Smooth muscle cell (in vitro differentiated cells): Measurements from ENCODE around the gene FRY. TPM values are rescaled to one million over a fixed set of nuclear protein-coding genes. Genes with fewer than 3 reads are reported as not detected.

ENCODE experiments used
- DNase-seq: peaks from one replicate; lab custom pipeline; 2025; ENCODE audit not compliant: unreplicated experiment; lab: John Stamatoyannopoulos, UW
- H2AFZ ChIP-seq: fragments of 200-600 bp; sonication (generic); 2 replicates; pipeline ENCODE4 v1.6.0; 2016; ENCODE audit warnings: antibody characterized with exemption, low read depth, mild to moderate bottlenecking
- H3F3A ChIP-seq: fragments of 200-600 bp; sonication (generic); 2 replicates; pipeline ENCODE4 v1.6.0; 2017; ENCODE audit warnings: antibody characterized with exemption, low read depth
- H3K27ac ChIP-seq: fragments of 200-600 bp; sonication (generic); 2 replicates; pipeline ENCODE4 v1.5.1; 2016; ENCODE audit warnings: low read depth, mild to moderate bottlenecking
- H3K27me3 ChIP-seq: fragments of 200-600 bp; sonication (generic); 2 replicates; pipeline ENCODE4 v1.6.1; 2016; ENCODE audit warnings: low read depth, mild to moderate bottlenecking
- H3K36me3 ChIP-seq: fragments of 200-600 bp; sonication (generic); 2 replicates; pipeline ENCODE4 v1.5.1; 2016; ENCODE audit warnings: low read depth
- H3K4me1 ChIP-seq: fragments of 200-600 bp; sonication (generic); 2 replicates; pipeline ENCODE4 v1.5.1; 2016; ENCODE audit warnings: low read depth
- H3K4me2 ChIP-seq: fragments of 200-600 bp; sonication (generic); 2 replicates; pipeline ENCODE4 v1.6.0; 2016; ENCODE audit warnings: mild to moderate bottlenecking
- H3K4me3 ChIP-seq: fragments of 200-600 bp; sonication (generic); 2 replicates; pipeline ENCODE4 v1.5.1; 2016; ENCODE audit warnings: mild to moderate bottlenecking
- H3K79me2 ChIP-seq: fragments of 200-600 bp; sonication (generic); 2 replicates; pipeline ENCODE4 v1.6.0; 2016; ENCODE audit warnings: low read depth, mild to moderate bottlenecking
- H3K9ac ChIP-seq: fragments of 200-600 bp; sonication (generic); 2 replicates; pipeline ENCODE4 v1.6.0; 2016; ENCODE audit warnings: low read depth
- H3K9me3 ChIP-seq: fragments of 200-600 bp; sonication (generic); replicated peaks from 2 replicates; pipeline ENCODE4 v1.5.1; 2016; ENCODE audit warnings: low read depth
- H4K20me1 ChIP-seq: fragments of 200-600 bp; sonication (generic); 2 replicates; pipeline ENCODE4 v1.6.0; 2016; ENCODE audit warnings: low read depth
- CTCF ChIP-seq: fragments of 200-600 bp; sonication (generic); IDR thresholded peaks from 2 replicates; pipeline ENCODE4 v1.5.1; 2017; ENCODE audit warnings: borderline replicate concordance, mild to moderate bottlenecking, antibody characterized with exemption; ENCODE audit not compliant: insufficient read depth, poor library complexity, severe bottlenecking
- WGBS: methylation state at CpG from one replicate; pipeline ENCODE4 v1.1.7; 2016; ENCODE audit warnings: low lambda C conversion rate; 5-methylcytosine and 5-hydroxymethylcytosine counted together
- polyA plus RNA-seq: library from polyadenylated mRNA; unstranded; fragments of >200 nt; fragmentation: Nextera tagmentation; extraction: Ambion mirVana; gene quantifications from 2 replicates; pipeline ENCODE4 v1.2.1, GENCODE V29; 2016
- total RNA-seq: library from RNA; depleted of rRNA; stranded (reverse); fragments of >200 nt; gene quantifications from 2 replicates; pipeline ENCODE4 v1.2.3, GENCODE V29; 2014

The FRY gene
- total and polyA plus RNA-seq, 2 experiments from 2014 or later: 1.1 to 3.2 TPM

GRCh38 chr13:32211813-32212212, 180.2 kb downstream of the FRY start:
- H3K4me3 ChIP-seq: no peak overlapping the region
- TF ChIP-seq CTCF: no peak
- WGBS: 29% methylated on average over 3 of the region's 3 CpGs

GRCh38 chr13:32212421-32212820, 180.8 kb downstream of the FRY start:
- no peak for TF ChIP-seq CTCF
- Histone ChIP-seq H3F3A (peaks cover 19% of the 10 kb centered on the region), H3K36me3 (no peaks in the 10 kb centered on the region), H3K27ac (peak overlapping the region; percentile 88), H3K4me1 (peaks cover 4% of the 10 kb centered on the region), H3K9ac (peak overlapping the region; percentile 51), H3K79me2 (no peaks in the 10 kb centered on the region), H2AFZ (no peak overlapping the region), H4K20me1 (no peaks in the 10 kb centered on the region), H3K4me3 (no peak overlapping the region), H3K27me3 (no peaks in the 10 kb centered on the region), H3K9me3 (no peaks in the 10 kb centered on the region), H3K4me2 (peak overlapping the region; percentile 75)
- DNase-seq: no peak
- 24% methylated on average over 3 of the region's 3 CpGs for WGBS

More at GRCh38 chr13:32211813-32212212, 180.2 kb downstream of the FRY start:
- no peaks in the 10 kb centered on the region for H4K20me1 ChIP-seq
- H3F3A ChIP-seq: peaks cover 19% of the 10 kb centered on the region
- no peak for DNase-seq
- no peaks in the 10 kb centered on the region for H3K9me3 ChIP-seq
- H3K27me3 ChIP-seq: no peaks in the 10 kb centered on the region
- H3K4me1 ChIP-seq: peaks cover 4% of the 10 kb centered on the region
- no peaks in the 10 kb centered on the region for H3K36me3 ChIP-seq
- H3K27ac ChIP-seq: peak overlapping the region; percentile 88
- no peaks in the 10 kb centered on the region for H3K79me2 ChIP-seq
- H3K9ac ChIP-seq: peak overlapping the region; percentile 51
- peak overlapping the region; percentile 75 for H3K4me2 ChIP-seq
- no peak overlapping the region for H2AFZ ChIP-seq

- Histone ChIP-seq H3K79me2 (no peaks in the 10 kb centered on the region), H3K4me2 (peak overlapping the region; percentile 75), H3K4me3 (no peak overlapping the region), H3K36me3 (no peaks in the 10 kb centered on the region), H4K20me1 (no peaks in the 10 kb centered on the region), H3F3A (peaks cover 19% of the 10 kb centered on the region), H3K4me1 (peaks cover 4% of the 10 kb centered on the region), H3K27ac (peak overlapping the region; percentile 88), H2AFZ (no peak overlapping the region), H3K27me3 (no peaks in the 10 kb centered on the region), H3K9ac (no peak overlapping the region), H3K9me3 (no peaks in the 10 kb centered on the region)
- DNase-seq: no peak
- no peak for TF ChIP-seq CTCF
These were observed 182.1 kb downstream of the FRY start for GRCh38 chr13:32213626-32214025.

- H2AFZ ChIP-seq: no peak overlapping the region
- H3K4me1 ChIP-seq: peaks cover 4% of the 10 kb centered on the region
- H3K9ac ChIP-seq: no peak overlapping the region
- H3K27me3 ChIP-seq: no peaks in the 10 kb centered on the region
- TF ChIP-seq CTCF: no peak
- H4K20me1 ChIP-seq: no peaks in the 10 kb centered on the region
- H3K9me3 ChIP-seq: no peaks in the 10 kb centered on the region
- H3K27ac ChIP-seq: peak overlapping the region; percentile 88
- no peak overlapping the region for H3K4me2 ChIP-seq
- H3K36me3 ChIP-seq: no peaks in the 10 kb centered on the region
- DNase-seq: no peak
- no peak overlapping the region for H3K4me3 ChIP-seq
- no peaks in the 10 kb centered on the region for H3K79me2 ChIP-seq
- peaks cover 19% of the 10 kb centered on the region for H3F3A ChIP-seq
- 57% methylated on average over 4 of the region's 4 CpGs for whole genome bisulfite sequencing
These were observed 182.5 kb downstream of the FRY start for GRCh38 chr13:32214071-32214470.
